Thyroid gland (tissue), 4 donors: ENCODE results near the gene LAMB1.

Experiments used
- CTCF ChIP-seq, 6 experiments: fragments of 200-600 bp in 3 of 6; fragments of 450-650 bp in 3 of 6; sonication (generic) in 3 of 6; IDR thresholded peaks; one replicate each; pipeline ENCODE4 v1.5.1; 2016 to 2019; ENCODE audit warnings: antibody characterized with exemption in 6 of 6, mild to moderate bottlenecking in 2 of 6, inconsistent platforms in 1 of 6, moderate library complexity in 1 of 6
- POLR2A ChIP-seq, 2 donors: fragments of 450-650 bp; IDR thresholded peaks; one replicate each; pipeline ENCODE4 v1.6.1; 2017; ENCODE audit warnings: antibody characterized with exemption in 2 of 2, mild to moderate bottlenecking in 2 of 2, moderate library complexity in 1 of 2

GRCh38 chr7:107943018-107943417 lies 59.9 kb downstream of the LAMB1 start:
- TF ChIP-seq CTCF (IDR thresholded peaks at IDR 0.05): no peak
- no peak for TF ChIP-seq POLR2A (IDR thresholded peaks at IDR 0.05)
